ENCODE results near the gene RFNG.

- TF ChIP-seq, protein P1, sequence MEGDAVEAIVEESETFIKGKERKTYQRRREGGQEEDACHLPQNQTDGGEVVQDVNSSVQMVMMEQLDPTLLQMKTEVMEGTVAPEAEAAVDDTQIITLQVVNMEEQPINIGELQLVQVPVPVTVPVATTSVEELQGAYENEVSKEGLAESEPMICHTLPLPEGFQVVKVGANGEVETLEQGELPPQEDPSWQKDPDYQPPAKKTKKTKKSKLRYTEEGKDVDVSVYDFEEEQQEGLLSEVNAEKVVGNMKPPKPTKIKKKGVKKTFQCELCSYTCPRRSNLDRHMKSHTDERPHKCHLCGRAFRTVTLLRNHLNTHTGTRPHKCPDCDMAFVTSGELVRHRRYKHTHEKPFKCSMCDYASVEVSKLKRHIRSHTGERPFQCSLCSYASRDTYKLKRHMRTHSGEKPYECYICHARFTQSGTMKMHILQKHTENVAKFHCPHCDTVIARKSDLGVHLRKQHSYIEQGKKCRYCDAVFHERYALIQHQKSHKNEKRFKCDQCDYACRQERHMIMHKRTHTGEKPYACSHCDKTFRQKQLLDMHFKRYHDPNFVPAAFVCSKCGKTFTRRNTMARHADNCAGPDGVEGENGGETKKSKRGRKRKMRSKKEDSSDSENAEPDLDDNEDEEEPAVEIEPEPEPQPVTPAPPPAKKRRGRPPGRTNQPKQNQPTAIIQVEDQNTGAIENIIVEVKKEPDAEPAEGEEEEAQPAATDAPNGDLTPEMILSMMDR (IDR thresholded peaks at IDR 0.05): no peak
- TF ChIP-seq POLR2A (IDR thresholded peaks at IDR 0.05): no peak
These were observed 9.7 kb upstream of the RFNG start for GRCh38 chr17:82061047-82061925.

All from uterus (tissue), 2 donors.